ENCODE data around the gene TNFRSF4.

Gene TNFRSF4

GRCh38 chr1:1169429-1170214, 44.3 kb downstream of the TNFRSF4 start:
- no peak for DNase-seq (ENCODE audit: low read depth)

GRCh38 chr1:1168451-1169411, 45.2 kb downstream of the TNFRSF4 start:
- no peak for DNase-seq (ENCODE audit: low read depth)

GRCh38 chr1:1167841-1168450, 46.0 kb downstream of the TNFRSF4 start:
- no peak for DNase-seq (ENCODE audit: low read depth)

- DNase-seq (ENCODE audit: low read depth) = no peak
These were observed 46.5 kb downstream of the TNFRSF4 start for GRCh38 chr1:1167398-1167821.

- no peak for DNase-seq (ENCODE audit: low read depth)
These were observed 47.1 kb downstream of the TNFRSF4 start for GRCh38 chr1:1166642-1167397.

GRCh38 chr1:1165900-1166421, 48.0 kb downstream of the TNFRSF4 start:
- DNase-seq (ENCODE audit: low read depth) = no peak

- no peak for DNase-seq (ENCODE audit: low read depth)
These were observed 48.5 kb downstream of the TNFRSF4 start for GRCh38 chr1:1165485-1165884.

GRCh38 chr1:1164701-1165451, 49.1 kb downstream of the TNFRSF4 start:
- DNase-seq (ENCODE audit: low read depth) = no peak

- no peak for DNase-seq (ENCODE audit: low read depth)
These were observed 49.6 kb downstream of the TNFRSF4 start for GRCh38 chr1:1164361-1164700.

GRCh38 chr1:1163538-1164070, 50.3 kb downstream of the TNFRSF4 start:
- DNase-seq (ENCODE audit: low read depth) = no peak

- DNase-seq (ENCODE audit: low read depth) = no peak
These were observed 51.1 kb downstream of the TNFRSF4 start for GRCh38 chr1:1162597-1163537.

GRCh38 chr1:1161683-1162079, 52.3 kb downstream of the TNFRSF4 start:
- DNase-seq (ENCODE audit: low read depth) = no peak
